T47D (cell line): ENCODE data around the gene DENND4C.
"Not testable (repeated sequence)": the region's sequence is repeated elsewhere in the genome, so short reads cannot be mapped to it uniquely, and the experiment has no call there.

Experiments
- DNase-seq, 2 experiments: peaks; one replicate each; pipeline versions ENCODE4 v3.0.0 to v3.0.0-alpha.2; 2011 to 2012; ENCODE audit warnings: low read depth in 1 of 2, low spot score in 1 of 2
- JUND ChIP-seq: IDR thresholded peaks from 2 replicates; pipeline ENCODE4 v1.6.1; 2012; ENCODE audit warnings: low read depth
- in situ Hi-C: cut with HindIII; loops from 2 replicates; pipeline ENCODE4 v1.10.0; 2016; ENCODE audit warnings: low sequenced_read_pairs, low pct_unique_long_range_greater_than_20kb

Gene DENND4C

GRCh38 chr9:19397845-19398244 is 167.4 kb downstream of the DENND4C start:
- no peak for DNase-seq
- no peak for TF ChIP-seq JUND
- in situ Hi-C loops = no loop called here

GRCh38 chr9:19403231-19403630 is 172.7 kb downstream of the DENND4C start:
- DNase-seq, in situ Hi-C loops: not testable (repeated sequence)

- in situ Hi-C loops = no loop called here
- TF ChIP-seq JUND = 0 out of 2 replicates have a peak, but pooled peaks have one; percentile 13
- DNase-seq = peak in 1 of 2 experiments; percentile 77
Observed at GRCh38 chr9:19404283-19405075, 174.0 kb downstream of the DENND4C start.

- no peak for DNase-seq
- in situ Hi-C loops = no loop called here
- TF ChIP-seq JUND = no peak
Observed at GRCh38 chr9:19405771-19406170, 175.3 kb downstream of the DENND4C start.

- TF ChIP-seq JUND = no peak
- DNase-seq = no peak
- in situ Hi-C loops = no loop called here
Observed at GRCh38 chr9:19408316-19408692, 177.8 kb downstream of the DENND4C start.

GRCh38 chr9:19408693-19409400 is 178.4 kb downstream of the DENND4C start, which contains the start of gene ACER2:
TSS of gene ACER2 (plus strand) at chr9:19409009. CDS start at chr9:19409085, 76 bp downstream.
- DNase-seq = peak; percentile 67 to 93
- no peak for TF ChIP-seq JUND
- in situ Hi-C loops = no loop called here

GRCh38 chr9:19409401-19410194 is 179.1 kb downstream of the DENND4C start:
- in situ Hi-C loops = no loop called here
- no peak for TF ChIP-seq JUND
- DNase-seq = no peak

GRCh38 chr9:19410195-19410503 is 179.7 kb downstream of the DENND4C start:
- no peak for DNase-seq
- in situ Hi-C loops = no loop called here
- TF ChIP-seq JUND = no peak

GRCh38 chr9:19410594-19410993 is 180.1 kb downstream of the DENND4C start:
- in situ Hi-C loops = no loop called here
- DNase-seq = no peak
- TF ChIP-seq JUND = no peak

GRCh38 chr9:19411316-19411715 is 180.8 kb downstream of the DENND4C start:
- no peak for TF ChIP-seq JUND
- DNase-seq = no peak
- in situ Hi-C loops = no loop called here

GRCh38 chr9:19413456-19413855 is 183.0 kb downstream of the DENND4C start:
- in situ Hi-C loops, DNase-seq: not testable (repeated sequence)

GRCh38 chr9:19416143-19416542 is 185.7 kb downstream of the DENND4C start:
- no peak for TF ChIP-seq JUND
- in situ Hi-C loops = no loop called here
- no peak for DNase-seq

- in situ Hi-C loops = no loop called here
- DNase-seq = peak in 1 of 2 experiments; percentile 63
- no peak for TF ChIP-seq JUND
Observed at GRCh38 chr9:19420877-19421276, 190.4 kb downstream of the DENND4C start.
